Prostate gland (tissue), 2 donors: Measurements from ENCODE around the gene FAF1.

Experiments used
- CTCF ChIP-seq, 4 experiments: fragments of 200-600 bp in 2 of 4; fragments of 450-650 bp in 2 of 4; sonication (generic) in 2 of 4; IDR thresholded peaks; 1 replicate in 3 of 4; 2 replicates in 1 of 4; pipeline ENCODE4 v1.5.1; 2016 to 2019; ENCODE audit warnings: antibody characterized with exemption in 4 of 4, mild to moderate bottlenecking in 2 of 4, moderate library complexity in 2 of 4
- POLR2AphosphoS5 ChIP-seq: sonication (generic); formaldehyde crosslinking; IDR thresholded peaks from one replicate; pipeline ENCODE4 v1.6.1; 2017; ENCODE audit warnings: antibody characterized with exemption

GRCh38 chr1:50665413-50665812, 294.7 kb downstream of the FAF1 start:
- TF ChIP-seq POLR2AphosphoS5 (no peak), CTCF (IDR thresholded peaks at IDR 0.05) (no peak)
